Adrenal gland (tissue), 12 donors: ENCODE results near the gene HOXC9. TPM values are rescaled to one million over a fixed set of nuclear protein-coding genes. Genes with fewer than 3 reads are reported as not detected.
A peak's percentile ranks its signal among the peaks of the same experiment; 100 is the strongest.

Experiments
- DNase-seq, 7 donors: peaks; one replicate each; pipeline ENCODE4 v3.0.0-alpha.2; 2019 to 2020
- H3K27ac ChIP-seq, 5 donors: fragments of 200-600 bp; sonication (generic) in 4 of 5; 1 replicate in 3 of 5; 2 replicates in 2 of 5; pipeline versions ENCODE4 v1.5.1 to v1.8.0; 2016 to 2020; ENCODE audit warnings: mild to moderate bottlenecking in 1 of 5
- H3K27me3 ChIP-seq: fragments of 200-600 bp; 2 replicates; pipeline ENCODE4 v1.8.0; 2021
- H3K36me3 ChIP-seq, 2 donors: fragments of 200-600 bp; replicated peaks in 1 of 2; 1 replicate in 1 of 2; 2 replicates in 1 of 2; pipeline versions ENCODE4 v1.5.1 to v1.8.0; 2018 to 2022
- H3K4me1 ChIP-seq, 2 donors: fragments of 200-600 bp; replicated peaks in 1 of 2; 1 replicate in 1 of 2; 2 replicates in 1 of 2; pipeline versions ENCODE4 v1.5.1 to v1.8.0; 2018 to 2021
- H3K4me3 ChIP-seq, 4 donors: fragments of 200-600 bp; sonication (generic) in 3 of 4; one replicate each; pipeline ENCODE4 v1.5.1; 2016 to 2018
- H3K9me3 ChIP-seq, 3 donors: fragments of 200-600 bp; sonication (generic) in 1 of 3; replicated peaks in 1 of 3; 1 replicate in 2 of 3; 2 replicates in 1 of 3; pipeline versions ENCODE4 v1.5.1 to v1.8.0; 2016 to 2021
- POLR2A ChIP-seq, 2 donors: fragments of 450-650 bp; IDR thresholded peaks; one replicate each; pipeline ENCODE4 v1.6.1; 2017; ENCODE audit warnings: antibody characterized with exemption in 2 of 2, mild to moderate bottlenecking in 2 of 2, moderate library complexity in 1 of 2
- WGBS, 4 donors: extraction: QIAGEN DNeasy Blood & Tissue Kit in 2 of 4; methylation state at CpG; one replicate each; pipeline versions ENCODE4 v1.1.5 to v1.1.7; 2013 to 2017; 5-methylcytosine and 5-hydroxymethylcytosine counted together
- intact Hi-C, 2 donors: fragments of 100-400 bp; cut with DNase I; formaldehyde crosslinking; loops; one replicate each; pipeline versions ENCODE4 v1.14.1 to v1.15.0; 2022 to 2023
- polyA plus RNA-seq, 3 donors: library from polyadenylated mRNA; stranded (reverse); fragments of 200-250 nt in 2 of 3; fragments of 350-450 nt in 1 of 3; fragmentation: Illumina TruSeq in 1 of 3; extraction: RNeasy Lipid Tissue Mini Kit (QIAGEN cat#74804) in 1 of 3; gene quantifications; one replicate each; pipeline ENCODE4 v1.2.3, GENCODE V29; 2013 to 2014
- total RNA-seq, 9 donors: library from RNA; depleted of rRNA in 4 of 9; stranded (reverse); fragments of >200 nt in 4 of 9; fragments of 120-200 nt in 1 of 9; fragmentation: NEBNext Ultra II Directional in 1 of 9; extraction: Animal tissue kit (Norgen Biotek cat#: 25700) in 1 of 9; gene quantifications; one replicate each; pipeline versions ENCODE4 v1.1.0 to v1.2.4, GENCODE V29; 2013 to 2023
- TF ChIP-seq, protein P1 (sequence below), 6 experiments: fragments of 450-650 bp in 4 of 6; fragments of 200-600 bp in 2 of 6; sonication (generic) in 1 of 6; IDR thresholded peaks; 1 replicate in 5 of 6; 2 replicates in 1 of 6; pipeline versions ENCODE4 v1.5.1 to v1.8.0; 2016 to 2021; ENCODE audit warnings: antibody characterized with exemption in 6 of 6, mild to moderate bottlenecking in 2 of 6, moderate library complexity in 1 of 6
- donor health status: healthy with polysubstance abuse.
- donor health status: Bipolar disorder and iron deficiency.
- donor health status: DM: yes; HTN: yes; CAD: no.
- donor health status: DM: no; HTN: no; CAD: no.
- donor health status: DM: no; HTN: no; CAD: no.
- donor health status: DM: yes; HTN: yes; CAD: no.

The HOXC9 gene
- total and polyA plus RNA-seq, 12 donors = 1.2 to 12.1 (median 3.0) TPM; not detected in 1

DNA sequence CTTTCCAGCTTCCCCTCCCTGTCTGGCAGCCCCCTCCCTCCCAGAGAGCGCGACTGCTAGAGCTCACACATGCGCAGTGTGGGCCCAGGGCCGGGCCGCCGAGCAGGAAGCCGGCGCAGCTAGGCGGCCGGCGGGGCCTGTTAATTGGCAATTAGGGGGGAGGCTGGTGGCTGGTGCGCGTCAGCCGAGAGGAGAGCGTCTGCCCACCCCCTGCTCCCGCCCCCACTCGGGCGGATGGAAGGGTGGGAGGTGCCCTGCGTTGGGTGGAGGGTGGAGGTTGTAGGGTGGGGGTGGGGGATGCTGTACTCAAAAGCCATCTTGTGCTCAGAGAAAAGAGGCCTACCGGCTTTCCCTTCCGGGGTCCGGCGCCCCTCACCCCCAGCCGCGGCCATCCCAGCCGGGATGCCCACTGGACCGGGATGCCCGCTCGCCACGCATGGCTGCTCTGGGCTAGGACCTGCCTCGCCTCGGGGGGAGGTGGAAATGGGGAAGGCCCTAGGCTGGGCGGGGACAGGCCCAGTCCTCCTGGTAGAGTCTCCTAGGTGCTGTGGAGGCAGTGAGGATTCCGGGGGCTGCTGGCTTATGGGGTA, 18.0 kb downstream of the HOXC9 start:
- H3K27ac ChIP-seq = peak overlapping the region; percentile 49 to 96 (median 91)
- TF ChIP-seq, protein P1, sequence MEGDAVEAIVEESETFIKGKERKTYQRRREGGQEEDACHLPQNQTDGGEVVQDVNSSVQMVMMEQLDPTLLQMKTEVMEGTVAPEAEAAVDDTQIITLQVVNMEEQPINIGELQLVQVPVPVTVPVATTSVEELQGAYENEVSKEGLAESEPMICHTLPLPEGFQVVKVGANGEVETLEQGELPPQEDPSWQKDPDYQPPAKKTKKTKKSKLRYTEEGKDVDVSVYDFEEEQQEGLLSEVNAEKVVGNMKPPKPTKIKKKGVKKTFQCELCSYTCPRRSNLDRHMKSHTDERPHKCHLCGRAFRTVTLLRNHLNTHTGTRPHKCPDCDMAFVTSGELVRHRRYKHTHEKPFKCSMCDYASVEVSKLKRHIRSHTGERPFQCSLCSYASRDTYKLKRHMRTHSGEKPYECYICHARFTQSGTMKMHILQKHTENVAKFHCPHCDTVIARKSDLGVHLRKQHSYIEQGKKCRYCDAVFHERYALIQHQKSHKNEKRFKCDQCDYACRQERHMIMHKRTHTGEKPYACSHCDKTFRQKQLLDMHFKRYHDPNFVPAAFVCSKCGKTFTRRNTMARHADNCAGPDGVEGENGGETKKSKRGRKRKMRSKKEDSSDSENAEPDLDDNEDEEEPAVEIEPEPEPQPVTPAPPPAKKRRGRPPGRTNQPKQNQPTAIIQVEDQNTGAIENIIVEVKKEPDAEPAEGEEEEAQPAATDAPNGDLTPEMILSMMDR (IDR thresholded peaks at IDR 0.05) = no peak
- TF ChIP-seq POLR2A (IDR thresholded peaks at IDR 0.05) = peak; percentile 22 to 58
- intact Hi-C loops = no loop called here
- 0 to 3% (median 2%) methylated on average over 23 to 34 of the region's 34 CpGs; no CpG with 5 or more reads in 1 of the 4 donors for WGBS, 4 donors
- no peaks in the 10 kb centered on the region for H3K27me3 ChIP-seq
- peak overlapping the region in 3 of 4 donors; percentile 46 to 73 (median 48) for H3K4me3 ChIP-seq
- H3K4me1 ChIP-seq = peaks cover 11 to 15% of the 10 kb centered on the region in 2 donors
- DNase-seq = peak; percentile 71 to 94 (median 84)
- no peaks in the 10 kb centered on the region for H3K9me3 ChIP-seq
- no peaks in the 10 kb centered on the region for H3K36me3 ChIP-seq

DNA sequence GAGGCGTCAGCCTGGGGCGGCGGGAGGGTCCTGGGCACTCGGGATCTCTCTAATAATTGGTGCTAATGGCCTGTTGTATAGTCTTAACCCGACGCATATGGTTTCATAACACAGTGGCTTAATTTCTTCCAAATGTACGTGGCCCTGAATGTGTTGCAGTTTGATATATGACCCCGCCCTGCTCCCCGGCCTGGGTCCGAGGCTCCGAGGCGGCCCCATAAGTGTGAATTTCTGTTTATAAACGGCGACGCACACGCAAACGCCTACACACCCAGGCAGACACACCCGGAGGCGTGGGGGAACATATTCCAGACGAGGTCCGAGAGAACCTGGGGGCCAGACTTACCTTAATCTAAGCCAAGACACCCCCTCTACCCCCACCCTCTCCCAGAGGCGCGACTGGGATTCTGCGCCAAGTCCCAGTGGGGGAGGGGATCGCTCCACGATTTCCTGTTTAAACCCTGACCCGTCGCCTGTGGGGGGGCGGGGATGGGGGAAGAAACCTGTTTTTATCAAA, 18.6 kb downstream of the HOXC9 start:
- H3K27me3 ChIP-seq = no peaks in the 10 kb centered on the region
- peak overlapping the region in 2 of 4 donors; percentile 46 to 73 for H3K4me3 ChIP-seq
- no peaks in the 10 kb centered on the region for H3K36me3 ChIP-seq
- intact Hi-C loops = no loop called here
- TF ChIP-seq, protein P1 (IDR thresholded peaks at IDR 0.05) = no peak
- no peak for TF ChIP-seq POLR2A (IDR thresholded peaks at IDR 0.05)
- H3K4me1 ChIP-seq = peaks cover 11 to 15% of the 10 kb centered on the region in 2 donors
- no peaks in the 10 kb centered on the region for H3K9me3 ChIP-seq
- WGBS, 4 donors = 25 to 39% (median 26%) methylated on average over 13 to 29 of the region's 29 CpGs
- peak in 5 of 7 donors; percentile 24 to 85 (median 60) for DNase-seq
- H3K27ac ChIP-seq = peak overlapping the region; percentile 49 to 96 (median 91)

DNA sequence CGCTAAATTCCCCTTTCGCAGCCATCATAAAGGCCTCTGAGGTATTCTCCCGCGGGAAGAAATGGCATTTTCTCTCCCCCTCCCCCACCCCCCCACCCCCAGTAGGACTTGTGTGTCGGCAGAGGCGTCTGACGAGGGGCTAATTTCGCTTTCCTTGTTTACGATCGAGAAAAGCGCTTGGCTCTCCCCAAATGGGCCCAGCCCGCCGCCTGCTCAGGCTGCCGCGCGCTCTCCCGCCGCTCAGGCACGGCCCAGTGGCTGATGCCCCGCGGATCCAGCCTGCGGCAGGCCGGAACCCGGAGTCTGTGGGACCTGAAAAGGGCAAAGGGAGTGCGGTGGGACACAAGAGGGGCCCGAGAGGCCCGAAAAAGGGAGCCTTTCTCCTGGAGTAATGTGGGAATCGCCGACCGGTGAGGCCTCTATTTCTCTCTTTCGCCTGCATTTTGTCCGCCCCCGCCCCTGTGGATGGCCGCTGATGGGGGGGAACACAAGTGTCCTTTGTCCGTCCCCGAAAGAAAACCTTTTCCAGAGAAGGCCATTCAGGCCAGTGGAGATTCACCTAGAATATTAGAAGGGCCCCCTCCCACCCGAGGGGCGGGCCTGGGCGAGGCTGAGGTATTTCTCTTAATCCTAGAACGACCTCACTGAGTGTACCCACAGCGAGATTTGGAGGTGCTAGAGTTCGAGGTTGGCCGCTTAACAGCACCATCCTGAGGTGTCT, 19.3 kb downstream of the HOXC9 start:
- Histone ChIP-seq H3K4me1 (peaks cover 11 to 15% of the 10 kb centered on the region in 2 donors), H3K9me3 (no peaks in the 10 kb centered on the region), H3K27ac (peak overlapping the region; percentile 25 to 96 (median 91)), H3K4me3 (peak overlapping the region in 2 of 4 donors; percentile 18 to 73), H3K36me3 (no peaks in the 10 kb centered on the region), H3K27me3 (no peaks in the 10 kb centered on the region)
- DNase-seq = no peak
- WGBS, 4 donors = 28 to 50% (median 35%) methylated on average over 21 to 43 of the region's 43 CpGs
- intact Hi-C loops = no loop called here
- no peak for TF ChIP-seq POLR2A (IDR thresholded peaks at IDR 0.05)
- TF ChIP-seq, protein P1 (IDR thresholded peaks at IDR 0.05) = no peak

DNA sequence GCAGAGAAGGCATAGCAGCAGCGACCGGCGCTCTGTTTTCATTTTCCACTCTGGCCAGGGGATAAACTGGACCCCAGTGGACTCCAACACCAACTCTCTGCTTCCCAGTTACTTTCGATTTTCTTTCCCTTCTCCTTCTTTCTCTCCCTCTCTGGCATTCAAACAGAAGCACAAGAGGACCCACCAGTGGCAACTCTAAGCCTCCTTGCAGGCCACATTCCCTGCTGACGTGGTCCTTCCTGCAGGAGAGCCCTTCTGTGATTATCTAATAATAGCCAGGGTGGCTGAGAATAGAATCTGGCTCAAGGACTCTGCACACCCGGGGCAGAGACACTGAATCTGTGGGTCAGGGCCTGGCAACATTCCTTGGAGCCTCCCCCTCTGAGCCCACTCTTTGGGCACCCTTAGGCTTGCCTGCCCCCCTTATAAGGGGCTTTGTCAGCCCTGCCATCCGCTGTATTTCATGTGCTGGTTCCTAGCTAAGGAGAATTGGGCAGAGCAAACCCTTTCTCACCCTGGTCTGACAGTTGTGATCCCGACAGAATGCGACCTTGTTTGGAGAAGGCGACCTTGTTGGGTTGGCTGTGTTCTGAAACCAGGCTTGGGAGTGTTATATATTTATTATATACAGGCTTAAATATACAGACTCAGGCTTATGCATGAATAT, 20.1 kb downstream of the HOXC9 start:
- peak overlapping the region; percentile 25 to 96 (median 91) for H3K27ac ChIP-seq
- DNase-seq = peak; percentile 44 to 86 (median 64)
- H3K9me3 ChIP-seq = no peaks in the 10 kb centered on the region
- peaks cover 11 to 15% of the 10 kb centered on the region in 2 donors for H3K4me1 ChIP-seq
- TF ChIP-seq, protein P1 (IDR thresholded peaks at IDR 0.05) = no peak
- TF ChIP-seq POLR2A (IDR thresholded peaks at IDR 0.05) = peak in 1 of 2 donors; percentile 9
- H3K27me3 ChIP-seq = no peaks in the 10 kb centered on the region
- WGBS, 4 donors = 13 to 21% (median 18%) methylated on average over 10 of the region's 10 CpGs
- H3K36me3 ChIP-seq = no peaks in the 10 kb centered on the region
- H3K4me3 ChIP-seq = peak overlapping the region in 1 of 4 donors; percentile 73
- intact Hi-C loops = no loop called here
